SU-DHL-6 (cell line): ENCODE measurements around the gene PCDHB1.
"Not testable (repeated sequence)": the region's sequence is repeated elsewhere in the genome, so short reads cannot be mapped to it uniquely, and the experiment has no call there.

Experiments
- H2AFZ ChIP-seq: fragments of 200-600 bp; sonication (generic); 2 replicates; pipeline ENCODE4 v1.6.1; 2014; ENCODE audit warnings: low read depth, mild to moderate bottlenecking, moderate library complexity, mixed read lengths, antibody characterized with exemption, low read length; ENCODE audit not compliant: severe bottlenecking
- H3F3A ChIP-seq: fragments of 200-600 bp; shearing (Covaris generic); 2 replicates; pipeline ENCODE4 v1.6.0; 2016; ENCODE audit warnings: antibody characterized with exemption, mild to moderate bottlenecking; ENCODE audit not compliant: insufficient read depth
- H3K27ac ChIP-seq: fragments of 200-600 bp; sonication (generic); 2 replicates; pipeline ENCODE4 v1.5.1; 2016; ENCODE audit warnings: low read depth, mild to moderate bottlenecking, low read length, moderate library complexity, mixed read lengths
- H3K27me3 ChIP-seq: fragments of 200-600 bp; sonication (generic), shearing (Covaris generic); 2 replicates; pipeline ENCODE4 v1.6.0; 2014; ENCODE audit warnings: mild to moderate bottlenecking, low read length
- H3K36me3 ChIP-seq: fragments of 200-600 bp; sonication (generic); 2 replicates; pipeline ENCODE4 v1.6.1; 2014; ENCODE audit warnings: mild to moderate bottlenecking, low read length, mixed read lengths
- H3K4me2 ChIP-seq: fragments of 300-600, 200-600 bp; shearing (Covaris generic), sonication (generic); 2 replicates; pipeline ENCODE4 v1.6.0; 2014; ENCODE audit warnings: low read length, low read depth, mild to moderate bottlenecking; ENCODE audit not compliant: poor library complexity, severe bottlenecking
- H3K4me3 ChIP-seq: fragments of 200-600 bp; sonication (generic); 2 replicates; pipeline ENCODE4 v1.5.1; 2014; ENCODE audit warnings: antibody characterized with exemption, low read length, mild to moderate bottlenecking, mixed read lengths; ENCODE audit not compliant: insufficient read depth, poor library complexity, severe bottlenecking
- H3K79me2 ChIP-seq: fragments of 200-600 bp; sonication (generic); 2 replicates; pipeline ENCODE4 v1.6.1; 2014; ENCODE audit warnings: mild to moderate bottlenecking, low read length, moderate library complexity; ENCODE audit not compliant: insufficient read depth
- H3K9ac ChIP-seq: fragments of 200-600 bp; sonication (generic); 2 replicates; pipeline ENCODE4 v1.7.0; 2014; ENCODE audit warnings: mild to moderate bottlenecking, low read length
- H3K9me2 ChIP-seq: fragments of 200-600 bp; sonication (generic); replicated peaks from 2 replicates; pipeline ENCODE4 v1.6.1; 2014; ENCODE audit warnings: low read length; ENCODE audit not compliant: insufficient read depth
- H3K9me3 ChIP-seq: fragments of 200-600 bp; sonication (generic); 2 replicates; pipeline ENCODE4 v1.6.1; 2014; ENCODE audit warnings: low read length, mixed read lengths; ENCODE audit not compliant: insufficient read depth
- H4K20me1 ChIP-seq: fragments of 200-600 bp; sonication (generic); 2 replicates; pipeline ENCODE4 v1.6.1; 2014; ENCODE audit warnings: low read depth, mild to moderate bottlenecking, antibody characterized with exemption, low read length, moderate library complexity, mixed read lengths
- EZH2phosphoT487 ChIP-seq: fragments of 200-600 bp; sonication (generic), shearing (Covaris generic); conservative IDR thresholded peaks from 2 replicates; pipeline ENCODE4 v1.6.1; 2018; ENCODE audit warnings: mild to moderate bottlenecking, antibody characterized with exemption, low read length, moderate library complexity, mixed read lengths
- TF ChIP-seq, protein P1 (sequence below): fragments of 200-600 bp; sonication (generic); IDR thresholded peaks from one replicate; pipeline ENCODE4 v1.5.1; 2017; ENCODE audit warnings: antibody characterized with exemption, mild to moderate bottlenecking, low read length, moderate library complexity; ENCODE audit not compliant: insufficient read depth, poor library complexity, severe bottlenecking

The PCDHB1 gene

DNA sequence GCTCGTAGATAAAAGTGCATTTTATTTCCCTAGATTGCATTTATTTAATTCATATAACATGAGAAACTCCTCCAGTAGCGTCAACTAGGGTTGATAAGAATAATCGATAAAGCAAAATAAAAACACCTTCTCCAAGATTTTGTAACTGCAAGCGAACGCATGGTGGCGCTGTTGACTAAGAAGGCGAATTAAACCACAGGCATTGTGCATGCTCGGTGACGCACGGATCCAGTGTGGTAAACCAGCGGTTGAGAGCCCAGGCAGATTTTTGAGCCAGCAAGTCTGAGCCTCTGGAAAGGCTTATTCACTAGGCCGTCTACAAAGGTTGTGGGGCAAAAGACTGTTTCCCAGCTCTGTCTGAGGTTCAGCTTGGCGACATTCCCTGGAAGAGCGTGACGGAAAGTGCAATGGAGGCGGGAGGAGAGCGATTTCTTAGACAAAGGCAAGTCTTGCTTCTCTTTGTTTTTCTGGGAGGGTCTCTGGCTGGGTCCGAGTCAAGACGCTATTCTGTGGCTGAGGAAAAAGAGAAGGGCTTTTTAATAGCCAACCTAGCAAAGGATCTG is 49.1 kb downstream of the PCDHB1 start, which contains the start of gene PCDHB3:
Gene PCDHB3 (plus strand): TSS at position 231 of the 563 bp plus-strand sequence. CDS start 177 bp downstream, at position 408.
- no peaks in the 10 kb centered on the region for H3K9me3 ChIP-seq
- H2AFZ ChIP-seq: no peak within 1 kb of the TSS
- no peak for TF ChIP-seq EZH2phosphoT487
- TF ChIP-seq, protein P1, sequence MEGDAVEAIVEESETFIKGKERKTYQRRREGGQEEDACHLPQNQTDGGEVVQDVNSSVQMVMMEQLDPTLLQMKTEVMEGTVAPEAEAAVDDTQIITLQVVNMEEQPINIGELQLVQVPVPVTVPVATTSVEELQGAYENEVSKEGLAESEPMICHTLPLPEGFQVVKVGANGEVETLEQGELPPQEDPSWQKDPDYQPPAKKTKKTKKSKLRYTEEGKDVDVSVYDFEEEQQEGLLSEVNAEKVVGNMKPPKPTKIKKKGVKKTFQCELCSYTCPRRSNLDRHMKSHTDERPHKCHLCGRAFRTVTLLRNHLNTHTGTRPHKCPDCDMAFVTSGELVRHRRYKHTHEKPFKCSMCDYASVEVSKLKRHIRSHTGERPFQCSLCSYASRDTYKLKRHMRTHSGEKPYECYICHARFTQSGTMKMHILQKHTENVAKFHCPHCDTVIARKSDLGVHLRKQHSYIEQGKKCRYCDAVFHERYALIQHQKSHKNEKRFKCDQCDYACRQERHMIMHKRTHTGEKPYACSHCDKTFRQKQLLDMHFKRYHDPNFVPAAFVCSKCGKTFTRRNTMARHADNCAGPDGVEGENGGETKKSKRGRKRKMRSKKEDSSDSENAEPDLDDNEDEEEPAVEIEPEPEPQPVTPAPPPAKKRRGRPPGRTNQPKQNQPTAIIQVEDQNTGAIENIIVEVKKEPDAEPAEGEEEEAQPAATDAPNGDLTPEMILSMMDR: peak; percentile 69
- H3K27me3 ChIP-seq: no peaks in the 10 kb centered on the region
- H4K20me1 ChIP-seq: no peaks in the 10 kb centered on the region
- H3K4me3 ChIP-seq: no peak within 1 kb of the TSS
- H3K9me2 ChIP-seq: no peaks in the 10 kb centered on the region
- no peak within 1 kb of the TSS for H3K27ac ChIP-seq
- no peak within 1 kb of the TSS for H3K9ac ChIP-seq
- H3K79me2 ChIP-seq: no peaks in the 10 kb centered on the region
- H3K4me2 ChIP-seq: no peak within 1 kb of the TSS
- H3F3A ChIP-seq: no peaks in the 10 kb centered on the region
- no peaks in the 10 kb centered on the region for H3K36me3 ChIP-seq

GRCh38 chr5:141101059-141101458 is 49.9 kb downstream of the PCDHB1 start:
- H3K36me3 ChIP-seq: no peaks in the 10 kb centered on the region
- no peaks in the 10 kb centered on the region for H3K9me2 ChIP-seq
- no peak overlapping the region for H3K4me3 ChIP-seq
- no peak overlapping the region for H3K27ac ChIP-seq
- H3K9me3 ChIP-seq: no peaks in the 10 kb centered on the region
- no peaks in the 10 kb centered on the region for H3F3A ChIP-seq
- H3K27me3 ChIP-seq: no peaks in the 10 kb centered on the region
- no peaks in the 10 kb centered on the region for H3K79me2 ChIP-seq
- H4K20me1 ChIP-seq: no peaks in the 10 kb centered on the region
- TF ChIP-seq EZH2phosphoT487: no peak
- TF ChIP-seq, protein P1: no peak
- no peak overlapping the region for H3K4me2 ChIP-seq
- H3K9ac ChIP-seq: no peak overlapping the region
- no peak overlapping the region for H2AFZ ChIP-seq

DNA sequence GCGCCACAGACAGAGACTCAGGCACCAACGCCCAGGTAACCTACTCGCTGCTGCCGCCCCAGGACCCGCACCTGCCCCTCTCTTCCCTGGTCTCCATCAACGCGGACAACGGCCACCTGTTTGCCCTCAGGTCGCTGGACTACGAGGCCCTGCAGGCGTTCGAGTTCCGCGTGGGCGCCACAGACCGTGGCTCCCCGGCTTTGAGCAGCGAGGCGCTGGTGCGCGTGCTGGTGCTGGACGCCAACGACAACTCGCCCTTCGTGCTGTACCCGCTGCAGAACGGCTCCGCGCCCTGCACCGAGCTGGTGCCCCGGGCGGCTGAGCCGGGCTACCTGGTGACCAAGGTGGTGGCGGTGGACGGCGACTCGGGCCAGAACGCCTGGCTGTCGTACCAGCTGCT is 50.9 kb downstream of the PCDHB1 start:
- not testable (repeated sequence) for H3K4me2 ChIP-seq, H3K79me2 ChIP-seq, H4K20me1 ChIP-seq, H3K9me3 ChIP-seq, H3K4me3 ChIP-seq, H3K9ac ChIP-seq, H2AFZ ChIP-seq, H3K27ac ChIP-seq, H3K36me3 ChIP-seq, H3K9me2 ChIP-seq, H3F3A ChIP-seq, H3K27me3 ChIP-seq

GRCh38 chr5:141102471-141102870 is 51.3 kb downstream of the PCDHB1 start:
- H3K9me2 ChIP-seq, H3F3A ChIP-seq, H3K27me3 ChIP-seq, H3K4me3 ChIP-seq, H3K79me2 ChIP-seq, H3K4me2 ChIP-seq, H3K27ac ChIP-seq, H3K9ac ChIP-seq, H2AFZ ChIP-seq, H3K9me3 ChIP-seq, H3K36me3 ChIP-seq, H4K20me1 ChIP-seq: not testable (repeated sequence)
